Neural cell (in vitro differentiated cells): ENCODE measurements around the gene SLC35A3. TPM values are rescaled to one million over a fixed set of nuclear protein-coding genes. Genes with fewer than 3 reads are reported as not detected.

Experiments
- H2AFZ ChIP-seq: fragments of 200-600, 300-800 bp; sonication (generic), shearing (Covaris generic); 2 replicates; pipeline ENCODE4 v1.6.0; 2014; ENCODE audit warnings: low read depth, mild to moderate bottlenecking, antibody characterized with exemption, low read length, moderate library complexity
- H3F3A ChIP-seq: fragments of 200-600 bp; shearing (Covaris generic); 2 replicates; pipeline ENCODE4 v1.6.1; 2016; ENCODE audit warnings: mild to moderate bottlenecking, moderate library complexity, mixed read lengths, antibody characterized with exemption, low read length; ENCODE audit not compliant: insufficient read depth, poor library complexity, severe bottlenecking
- H3K27ac ChIP-seq: fragments of 200-600, 300-800 bp; sonication (generic), shearing (Covaris generic); 2 replicates; pipeline ENCODE4 v1.5.1; 2014; ENCODE audit warnings: mild to moderate bottlenecking, low read length, moderate library complexity
- H3K27me3 ChIP-seq: fragments of 300-800, 200-600 bp; sonication (generic), shearing (Covaris generic); 2 replicates; pipeline ENCODE4 v1.6.0; 2014; ENCODE audit warnings: mild to moderate bottlenecking, low read depth, low read length, moderate library complexity; ENCODE audit not compliant: insufficient read depth
- H3K36me3 ChIP-seq: fragments of 300-800, 200-600 bp; sonication (generic), shearing (Covaris generic); 2 replicates; pipeline ENCODE4 v1.5.1; 2014; ENCODE audit warnings: mild to moderate bottlenecking, antibody characterized with exemption, low read length, moderate library complexity; ENCODE audit not compliant: insufficient read depth
- H3K4me2 ChIP-seq: fragments of 300-800, 200-600 bp; sonication (generic), shearing (Covaris generic); 2 replicates; pipeline ENCODE4 v1.6.0; 2014; ENCODE audit warnings: mild to moderate bottlenecking, low read length
- H3K4me3 ChIP-seq: fragments of 300-800, 200-600 bp; sonication (generic), shearing (Covaris generic); 2 replicates; pipeline ENCODE4 v1.5.1; 2014; ENCODE audit warnings: mild to moderate bottlenecking, low read length, moderate library complexity
- H3K79me2 ChIP-seq: fragments of 200-600 bp; shearing (Covaris generic); replicated peaks from 2 replicates; pipeline ENCODE4 v1.6.0; 2014; ENCODE audit warnings: mild to moderate bottlenecking, low read length, moderate library complexity; ENCODE audit not compliant: insufficient read depth
- H3K9ac ChIP-seq: fragments of 300-800, 200-600 bp; sonication (generic), shearing (Covaris generic); 2 replicates; pipeline ENCODE4 v1.6.1; 2016; ENCODE audit warnings: mild to moderate bottlenecking, low read length, mixed read lengths
- H3K9me2 ChIP-seq: fragments of 200-600 bp; shearing (Covaris generic); 2 replicates; pipeline ENCODE4 v1.6.1; 2016; ENCODE audit warnings: mild to moderate bottlenecking, low read length, mixed read lengths; ENCODE audit not compliant: insufficient read depth
- H3K9me3 ChIP-seq: fragments of 200-600, 300-800 bp; sonication (generic), shearing (Covaris generic); 2 replicates; pipeline ENCODE4 v1.6.1; 2016; ENCODE audit warnings: mild to moderate bottlenecking, mixed run types, low read length, moderate library complexity, mixed read lengths
- H4K20me1 ChIP-seq: fragments of 200-600 bp; shearing (Covaris generic); 2 replicates; pipeline ENCODE4 v1.6.1; 2016; ENCODE audit warnings: mild to moderate bottlenecking, mixed run types; ENCODE audit not compliant: insufficient read depth
- CTCF ChIP-seq: fragments of 450-650 bp; IDR thresholded peaks from 2 replicates; pipeline ENCODE4 v1.5.1; 2014; ENCODE audit warnings: antibody characterized with exemption, mild to moderate bottlenecking, moderate library complexity; ENCODE audit not compliant: poor library complexity, severe bottlenecking
- EP300 ChIP-seq: fragments of 450-650 bp; conservative IDR thresholded peaks from 2 replicates; pipeline ENCODE4 v1.6.1; 2014; ENCODE audit warnings: antibody characterized with exemption, mild to moderate bottlenecking, moderate library complexity; ENCODE audit not compliant: poor library complexity, severe bottlenecking
- EZH2 ChIP-seq: fragments of 200-600, 300-800 bp; shearing (Covaris generic), sonication (generic); IDR thresholded peaks from 2 replicates; pipeline ENCODE4 v1.6.1; 2014; ENCODE audit warnings: antibody characterized with exemption, low read length, borderline replicate concordance, mild to moderate bottlenecking; ENCODE audit not compliant: insufficient read depth, poor library complexity, severe bottlenecking
- MXI1 ChIP-seq: fragments of 450-650 bp; conservative IDR thresholded peaks from 2 replicates; pipeline ENCODE4 v1.6.1; 2014; ENCODE audit warnings: antibody characterized with exemption, mild to moderate bottlenecking; ENCODE audit not compliant: poor library complexity, severe bottlenecking
- POLR2AphosphoS5 ChIP-seq: IDR thresholded peaks from 2 replicates; pipeline ENCODE4 v1.6.1; 2012
- RAD21 ChIP-seq: fragments of 450-650 bp; conservative IDR thresholded peaks from 2 replicates; pipeline ENCODE4 v1.6.1; 2014; ENCODE audit warnings: antibody characterized with exemption, mild to moderate bottlenecking, moderate library complexity
- REST ChIP-seq: IDR thresholded peaks from 2 replicates; pipeline ENCODE4 v1.6.1; 2012; ENCODE audit warnings: borderline replicate concordance
- SMC3 ChIP-seq: fragments of 450-650 bp; conservative IDR thresholded peaks from 2 replicates; pipeline ENCODE4 v1.6.1; 2014; ENCODE audit warnings: antibody characterized with exemption, mild to moderate bottlenecking, moderate library complexity; ENCODE audit not compliant: poor library complexity
- TAF1 ChIP-seq: IDR thresholded peaks from 2 replicates; pipeline ENCODE4 v1.6.1; 2012; ENCODE audit warnings: low read depth
- polyA plus RNA-seq: library from polyadenylated mRNA; depleted of rRNA; stranded (reverse); fragments of >200 nt; gene quantifications from 2 replicates; pipeline ENCODE4 v1.2.3, GENCODE V29; 2014

The SLC35A3 gene
- polyA plus RNA-seq, 1 donor from 2014 or later: 26.8 TPM

GRCh38 chr1:99988210-99988765, 18.5 kb downstream of the SLC35A3 start:
- no peaks in the 10 kb centered on the region for H3F3A ChIP-seq
- no peaks in the 10 kb centered on the region for H4K20me1 ChIP-seq
- H3K36me3 ChIP-seq: no peaks in the 10 kb centered on the region
- H2AFZ ChIP-seq: no peak overlapping the region
- no peaks in the 10 kb centered on the region for H3K27me3 ChIP-seq
- H3K79me2 ChIP-seq: peaks cover 9% of the 10 kb centered on the region
- no peak overlapping the region for H3K4me3 ChIP-seq
- no peak overlapping the region for H3K27ac ChIP-seq
- no peaks in the 10 kb centered on the region for H3K9me2 ChIP-seq
- H3K9me3 ChIP-seq: no peaks in the 10 kb centered on the region
- H3K4me2 ChIP-seq: no peak overlapping the region
- TF ChIP-seq EZH2: no peak
- no peak for TF ChIP-seq TAF1
- no peak for TF ChIP-seq MXI1
- TF ChIP-seq SMC3: no peak
- TF ChIP-seq EP300: no peak
- no peak for TF ChIP-seq POLR2AphosphoS5
- no peak for TF ChIP-seq CTCF
- TF ChIP-seq RAD21: no peak
- no peak for TF ChIP-seq REST
- H3K9ac ChIP-seq: no peak overlapping the region

GRCh38 chr1:99992044-99992722, 22.4 kb downstream of the SLC35A3 start:
- Histone ChIP-seq H3K27me3 (no peaks in the 10 kb centered on the region), H4K20me1 (no peaks in the 10 kb centered on the region), H3K4me3 (no peak overlapping the region), H3K9me3 (no peaks in the 10 kb centered on the region), H2AFZ (no peak overlapping the region), H3F3A (no peaks in the 10 kb centered on the region), H3K27ac (no peak overlapping the region), H3K79me2 (peaks cover 2% of the 10 kb centered on the region), H3K9me2 (no peaks in the 10 kb centered on the region), H3K4me2 (no peak overlapping the region), H3K9ac (no peak overlapping the region), H3K36me3 (peaks cover 3% of the 10 kb centered on the region)
- TF ChIP-seq EP300: no peak
- no peak for TF ChIP-seq MXI1
- no peak for TF ChIP-seq RAD21
- TF ChIP-seq REST: no peak
- TF ChIP-seq EZH2: no peak
- no peak for TF ChIP-seq SMC3
- no peak for TF ChIP-seq CTCF
